Esophagus squamous epithelium (tissue), 4 donors: ENCODE results near the gene MMAA.

Experiments
- POLR2A ChIP-seq, 4 donors: fragments of 450-650 bp; IDR thresholded peaks; one replicate each; pipeline ENCODE4 v1.6.1; 2017; ENCODE audit warnings: antibody characterized with exemption in 4 of 4, mild to moderate bottlenecking in 4 of 4, moderate library complexity in 3 of 4
- TF ChIP-seq, protein P1 (sequence below), 6 experiments: fragments of 450-650 bp in 4 of 6; fragments of 200-600 bp in 2 of 6; sonication (generic) in 2 of 6; IDR thresholded peaks; one replicate each; pipeline ENCODE4 v1.5.1; 2016 to 2019; ENCODE audit warnings: antibody characterized with exemption in 6 of 6, mild to moderate bottlenecking in 4 of 6, moderate library complexity in 4 of 6

DNA sequence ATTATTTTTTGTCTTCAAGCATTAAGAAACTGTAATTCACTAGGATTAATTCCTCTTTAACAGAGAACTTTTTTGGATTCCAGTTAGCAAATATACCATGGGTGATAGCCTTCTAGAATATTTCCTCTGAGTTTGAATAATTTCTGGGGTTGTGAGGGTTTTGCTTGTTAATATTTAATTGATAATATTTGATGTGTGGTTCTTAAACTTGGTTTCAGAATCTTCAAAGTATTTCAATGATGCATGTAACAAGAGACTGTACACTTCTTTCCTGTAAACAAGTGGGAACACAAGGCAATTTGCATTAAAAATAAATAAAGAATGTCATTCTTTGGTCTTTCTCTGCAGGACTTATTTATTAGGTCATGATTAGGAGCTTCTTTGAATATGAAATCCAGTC is 51.2 kb downstream of the MMAA start:
- TF ChIP-seq, protein P1, sequence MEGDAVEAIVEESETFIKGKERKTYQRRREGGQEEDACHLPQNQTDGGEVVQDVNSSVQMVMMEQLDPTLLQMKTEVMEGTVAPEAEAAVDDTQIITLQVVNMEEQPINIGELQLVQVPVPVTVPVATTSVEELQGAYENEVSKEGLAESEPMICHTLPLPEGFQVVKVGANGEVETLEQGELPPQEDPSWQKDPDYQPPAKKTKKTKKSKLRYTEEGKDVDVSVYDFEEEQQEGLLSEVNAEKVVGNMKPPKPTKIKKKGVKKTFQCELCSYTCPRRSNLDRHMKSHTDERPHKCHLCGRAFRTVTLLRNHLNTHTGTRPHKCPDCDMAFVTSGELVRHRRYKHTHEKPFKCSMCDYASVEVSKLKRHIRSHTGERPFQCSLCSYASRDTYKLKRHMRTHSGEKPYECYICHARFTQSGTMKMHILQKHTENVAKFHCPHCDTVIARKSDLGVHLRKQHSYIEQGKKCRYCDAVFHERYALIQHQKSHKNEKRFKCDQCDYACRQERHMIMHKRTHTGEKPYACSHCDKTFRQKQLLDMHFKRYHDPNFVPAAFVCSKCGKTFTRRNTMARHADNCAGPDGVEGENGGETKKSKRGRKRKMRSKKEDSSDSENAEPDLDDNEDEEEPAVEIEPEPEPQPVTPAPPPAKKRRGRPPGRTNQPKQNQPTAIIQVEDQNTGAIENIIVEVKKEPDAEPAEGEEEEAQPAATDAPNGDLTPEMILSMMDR (IDR thresholded peaks at IDR 0.05), result no peak
- no peak for TF ChIP-seq POLR2A (IDR thresholded peaks at IDR 0.05)
